ACC112 (cell line): ENCODE measurements around the gene DISC1.
"Not testable (repeated sequence)": the region's sequence is repeated elsewhere in the genome, so short reads cannot be mapped to it uniquely, and the experiment has no call there.

Experiments used
- H2AFZ ChIP-seq: fragments of 200-600 bp; sonication (generic); one replicate; pipeline ENCODE4 v1.6.0; 2017; ENCODE audit warnings: antibody characterized with exemption, low read length; ENCODE audit not compliant: unreplicated experiment
- H3K27ac ChIP-seq: fragments of 200-600 bp; sonication (generic); 2 replicates; pipeline ENCODE4 v1.5.1; 2014; ENCODE audit warnings: low read depth, mild to moderate bottlenecking, antibody characterized with exemption, low read length, moderate library complexity
- H3K27me3 ChIP-seq: fragments of 200-600 bp; sonication (generic); 2 replicates; pipeline ENCODE4 v1.6.1; 2014; ENCODE audit warnings: mild to moderate bottlenecking, antibody characterized with exemption, low read length, moderate library complexity, mixed read lengths; ENCODE audit not compliant: insufficient read depth
- H3K36me3 ChIP-seq: fragments of 200-600 bp; sonication (generic); 2 replicates; pipeline ENCODE4 v1.6.1; 2016; ENCODE audit warnings: mild to moderate bottlenecking, antibody characterized with exemption, low read length, moderate library complexity, mixed read lengths; ENCODE audit not compliant: insufficient read depth
- H3K4me1 ChIP-seq: fragments of 200-600 bp; sonication (generic); one replicate; pipeline ENCODE4 v1.6.1; 2016; ENCODE audit warnings: low read length, mixed read lengths; ENCODE audit not compliant: insufficient read depth, unreplicated experiment, control insufficient read depth
- H3K4me3 ChIP-seq: fragments of 200-600 bp; sonication (generic); 2 replicates; pipeline ENCODE4 v1.5.1; 2014; ENCODE audit warnings: mild to moderate bottlenecking, low read depth, low read length
- H3K79me2 ChIP-seq: fragments of 200-600 bp; sonication (generic); one replicate; pipeline ENCODE4 v1.6.0; 2016; ENCODE audit warnings: low read length; ENCODE audit not compliant: control insufficient read depth, unreplicated experiment, insufficient read depth

The DISC1 gene

GRCh38 chr1:231969761-231970160 lies 343.2 kb downstream of the DISC1 start:
- not testable (repeated sequence) for H3K4me1 ChIP-seq, H2AFZ ChIP-seq, H3K79me2 ChIP-seq, H3K4me3 ChIP-seq, H3K36me3 ChIP-seq, H3K27me3 ChIP-seq, H3K27ac ChIP-seq

GRCh38 chr1:231970684-231971083 lies 344.1 kb downstream of the DISC1 start:
- Histone ChIP-seq H3K36me3 (no peaks in the 10 kb centered on the region), H2AFZ (no peak overlapping the region), H3K79me2 (no peaks in the 10 kb centered on the region), H3K27me3 (no peaks in the 10 kb centered on the region), H3K4me1 (no peaks in the 10 kb centered on the region), H3K27ac (no peak overlapping the region), H3K4me3 (no peak overlapping the region)

- Histone ChIP-seq H3K27me3 (no peaks in the 10 kb centered on the region), H3K27ac (no peak overlapping the region), H3K4me3 (no peak overlapping the region), H3K79me2 (no peaks in the 10 kb centered on the region), H3K36me3 (no peaks in the 10 kb centered on the region), H2AFZ (no peak overlapping the region), H3K4me1 (no peaks in the 10 kb centered on the region)
These were observed 345.0 kb downstream of the DISC1 start for GRCh38 chr1:231971397-231972110.

- H2AFZ ChIP-seq = no peak overlapping the region
- H3K27me3 ChIP-seq = no peaks in the 10 kb centered on the region
- H3K4me1 ChIP-seq = no peaks in the 10 kb centered on the region
- H3K36me3 ChIP-seq = no peaks in the 10 kb centered on the region
- H3K4me3 ChIP-seq = no peak overlapping the region
- H3K27ac ChIP-seq = no peak overlapping the region
- no peaks in the 10 kb centered on the region for H3K79me2 ChIP-seq
These were observed 345.5 kb downstream of the DISC1 start for GRCh38 chr1:231972111-231972445.

GRCh38 chr1:231973830-231974229 lies 347.2 kb downstream of the DISC1 start:
- Histone ChIP-seq H3K27me3 (no peaks in the 10 kb centered on the region), H3K4me3 (no peak overlapping the region), H3K4me1 (no peaks in the 10 kb centered on the region), H3K36me3 (no peaks in the 10 kb centered on the region), H3K27ac (no peak overlapping the region), H2AFZ (no peak overlapping the region), H3K79me2 (no peaks in the 10 kb centered on the region)

GRCh38 chr1:231976231-231976630 lies 349.6 kb downstream of the DISC1 start:
- Histone ChIP-seq H3K4me1 (no peaks in the 10 kb centered on the region), H3K27me3 (no peaks in the 10 kb centered on the region)

GRCh38 chr1:231981675-231982074 lies 355.1 kb downstream of the DISC1 start:
- Histone ChIP-seq H3K4me3 (no peak overlapping the region), H3K27me3 (no peaks in the 10 kb centered on the region), H3K27ac (no peak overlapping the region), H2AFZ (no peak overlapping the region), H3K4me1 (no peaks in the 10 kb centered on the region), H3K79me2 (no peaks in the 10 kb centered on the region), H3K36me3 (no peaks in the 10 kb centered on the region)

More at GRCh38 chr1:231976231-231976630, 349.6 kb downstream of the DISC1 start:
- H3K27ac ChIP-seq = no peak overlapping the region
- no peaks in the 10 kb centered on the region for H3K79me2 ChIP-seq
- H3K4me3 ChIP-seq = no peak overlapping the region
- H2AFZ ChIP-seq = no peak overlapping the region
- H3K36me3 ChIP-seq = no peaks in the 10 kb centered on the region

GRCh38 chr1:231982871-231983587 lies 356.4 kb downstream of the DISC1 start:
- no peaks in the 10 kb centered on the region for H3K4me1 ChIP-seq
- H3K27me3 ChIP-seq = no peaks in the 10 kb centered on the region
- no peaks in the 10 kb centered on the region for H3K79me2 ChIP-seq
- no peaks in the 10 kb centered on the region for H3K36me3 ChIP-seq
- H2AFZ ChIP-seq = no peak overlapping the region
- H3K4me3 ChIP-seq = no peak overlapping the region
- H3K27ac ChIP-seq = no peak overlapping the region

- Histone ChIP-seq H3K27ac (no peak overlapping the region), H3K4me1 (no peaks in the 10 kb centered on the region), H3K27me3 (no peaks in the 10 kb centered on the region), H3K36me3 (no peaks in the 10 kb centered on the region), H3K79me2 (no peaks in the 10 kb centered on the region), H3K4me3 (no peak overlapping the region), H2AFZ (no peak overlapping the region)
These were observed 357.1 kb downstream of the DISC1 start for GRCh38 chr1:231983588-231984193.

GRCh38 chr1:231985296-231986023 lies 358.9 kb downstream of the DISC1 start:
- Histone ChIP-seq H3K4me1 (no peaks in the 10 kb centered on the region), H3K27me3 (no peaks in the 10 kb centered on the region), H3K27ac (no peak overlapping the region), H3K79me2 (no peaks in the 10 kb centered on the region), H3K36me3 (no peaks in the 10 kb centered on the region), H3K4me3 (no peak overlapping the region), H2AFZ (no peak overlapping the region)
